H1 (cell line): Measurements from ENCODE around the gene SHISA8. TPM values are rescaled to one million over a fixed set of nuclear protein-coding genes. Genes with fewer than 3 reads are reported as not detected.

ENCODE experiments used
- CTCF ChIA-PET: fragments of 300-600 bp; sonication (Branson Sonifier 250); formaldehyde crosslinking; loops from one replicate; lab custom pipeline; 2021; ENCODE audit not compliant: partially characterized antibody; lab: Charles Lee
- POLR2A ChIA-PET: fragments of 300-600 bp; sonication (Branson Sonifier 250); formaldehyde crosslinking; loops from one replicate; lab custom pipeline; 2021; ENCODE audit warnings: inconsistent platforms; ENCODE audit not compliant: partially characterized antibody; lab: Charles Lee
- DNase-seq, 2 experiments: peaks; one replicate each; pipeline versions ENCODE4 v3.0.0 to v3.0.0-alpha.2; 2010 to 2022; ENCODE audit warnings: low spot score in 2 of 2, low read depth in 1 of 2, mixed read lengths in 1 of 2
- FAIRE-seq: peaks from 2 replicates; lab custom pipeline; 2011; peaks lifted over from hg19 to GRCh38; lab: Jason Lieb, UNC
- H2AFZ ChIP-seq: 2 replicates; pipeline ENCODE4 v1.8.1; 2012; ENCODE audit warnings: low read length, inconsistent platforms
- H2AK5ac ChIP-seq: 2 replicates; pipeline ENCODE4 v1.6.1; 2013; ENCODE audit warnings: low read depth, low read length
- H2BK120ac ChIP-seq: replicated peaks from 2 replicates; pipeline ENCODE3; 2013; ENCODE audit warnings: low read depth, low read length, inconsistent platforms
- H2BK12ac ChIP-seq: 2 replicates; pipeline ENCODE4 v1.6.1; 2013; ENCODE audit warnings: low read depth, low read length
- H2BK15ac ChIP-seq: 2 replicates; pipeline ENCODE4 v1.6.1; 2013; ENCODE audit warnings: low read length
- H2BK20ac ChIP-seq: 2 replicates; pipeline ENCODE4 v1.6.1; 2013; ENCODE audit warnings: low read length
- H2BK5ac ChIP-seq: 2 replicates; pipeline ENCODE4 v1.6.1; 2013; ENCODE audit warnings: low read depth, low read length
- H3K14ac ChIP-seq: 2 replicates; pipeline ENCODE4 v1.6.1; 2013; ENCODE audit warnings: inconsistent platforms; ENCODE audit not compliant: insufficient read length
- H3K18ac ChIP-seq: 2 replicates; pipeline ENCODE4 v1.6.1; 2013; ENCODE audit warnings: low read length; ENCODE audit errors: extremely low read depth
- H3K23ac ChIP-seq: 2 replicates; pipeline ENCODE4 v1.6.1; 2013; ENCODE audit warnings: inconsistent platforms; ENCODE audit not compliant: insufficient read length
- H3K23me2 ChIP-seq: 2 replicates; pipeline ENCODE4 v1.6.1; 2013; ENCODE audit warnings: low read depth, low read length
- H3K27ac ChIP-seq: 2 replicates; pipeline ENCODE4 v1.6.1; 2011; ENCODE audit warnings: low read depth, low read length, inconsistent platforms
- H3K27me3 ChIP-seq, 4 experiments: replicated peaks in 1 of 4; 1 replicate in 1 of 4; 2 replicates in 3 of 4; pipeline versions ENCODE4 v1.6.1 to v1.8.1; 2011 to 2013; ENCODE audit warnings: low read length in 3 of 4, mild to moderate bottlenecking in 3 of 4, inconsistent platforms in 2 of 4, mixed read lengths in 2 of 4, moderate library complexity in 1 of 4; ENCODE audit not compliant: control insufficient read depth in 3 of 4, insufficient read depth in 3 of 4; ENCODE audit errors: extremely low read depth in 1 of 4
- H3K36me3 ChIP-seq, 4 experiments: 2 replicates each; pipeline versions ENCODE4 v1.6.1 to v1.8.1; 2011 to 2013; ENCODE audit warnings: mild to moderate bottlenecking in 4 of 4, low read length in 3 of 4, moderate library complexity in 2 of 4, control low read depth in 1 of 4, inconsistent platforms in 1 of 4; ENCODE audit not compliant: insufficient read depth in 4 of 4, control insufficient read depth in 2 of 4
- H3K4ac ChIP-seq: replicated peaks from 2 replicates; pipeline ENCODE3; 2013; ENCODE audit warnings: low read length, low read depth, mixed read lengths, inconsistent platforms; ENCODE audit not compliant: insufficient read length
- H3K4me1 ChIP-seq, 4 experiments: replicated peaks in 1 of 4; 1 replicate in 1 of 4; 2 replicates in 3 of 4; pipeline versions ENCODE4 v1.6.1 to v1.8.1; 2011 to 2013; ENCODE audit warnings: low read length in 3 of 4, inconsistent platforms in 2 of 4, mixed read lengths in 1 of 4; ENCODE audit not compliant: insufficient read depth in 4 of 4, control insufficient read depth in 3 of 4
- H3K4me2 ChIP-seq, 2 experiments: 2 replicates each; pipeline versions ENCODE4 v1.6.1 to v1.8.1; 2011 to 2013; ENCODE audit warnings: low read depth in 2 of 2, low read length in 2 of 2, control low read depth in 1 of 2, inconsistent platforms in 1 of 2, mild to moderate bottlenecking in 1 of 2; ENCODE audit not compliant: insufficient read depth in 1 of 2
- H3K4me3 ChIP-seq, 4 experiments: fragments of 200-600, 300-600 bp in 1 of 4; sonication (generic), shearing (Covaris generic), sonication (Bioruptor Twin) in 1 of 4; 2 replicates each; pipeline versions ENCODE4 v1.5.1 to v1.8.1; 2011 to 2016; ENCODE audit warnings: low read length in 4 of 4, low read depth in 3 of 4, control low read depth in 2 of 4, inconsistent platforms in 2 of 4, mild to moderate bottlenecking in 2 of 4, mixed read lengths in 1 of 4, moderate library complexity in 1 of 4; ENCODE audit not compliant: insufficient read depth in 2 of 4; ENCODE audit errors: extremely low read depth in 1 of 4
- H3K56ac ChIP-seq: replicated peaks from 2 replicates; pipeline ENCODE3; 2013; ENCODE audit warnings: low read depth, mild to moderate bottlenecking, mixed read lengths, low read length, inconsistent platforms; ENCODE audit not compliant: insufficient read length
- H3K79me1 ChIP-seq: 2 replicates; pipeline ENCODE4 v1.6.1; 2013; ENCODE audit warnings: low read depth, low read length, control low read depth
- H3K79me2 ChIP-seq, 2 experiments: 2 replicates each; pipeline versions ENCODE4 v1.6.1 to v1.8.1; 2012 to 2013; ENCODE audit warnings: low read length in 2 of 2, mild to moderate bottlenecking in 2 of 2, inconsistent platforms in 1 of 2; ENCODE audit not compliant: insufficient read depth in 2 of 2, control insufficient read depth in 1 of 2
- H3K9ac ChIP-seq, 4 experiments: replicated peaks in 1 of 4; 1 replicate in 1 of 4; 2 replicates in 3 of 4; pipeline versions ENCODE4 v1.6.1 to v1.8.1; 2011 to 2013; ENCODE audit warnings: low read depth in 3 of 4, low read length in 3 of 4, control low read depth in 2 of 4, mild to moderate bottlenecking in 2 of 4, moderate library complexity in 2 of 4, inconsistent platforms in 1 of 4; ENCODE audit errors: extremely low read depth in 1 of 4
- H3K9me3 ChIP-seq, 2 experiments: 2 replicates each; pipeline versions ENCODE4 v1.6.1 to v1.8.1; 2012 to 2013; ENCODE audit warnings: mild to moderate bottlenecking in 2 of 2, moderate library complexity in 2 of 2, control low read depth in 1 of 2, inconsistent platforms in 1 of 2, low read depth in 1 of 2, low read length in 1 of 2, mixed read lengths in 1 of 2; ENCODE audit not compliant: insufficient read depth in 2 of 2
- H4K20me1 ChIP-seq, 2 experiments: replicated peaks in 1 of 2; 2 replicates each; pipeline versions ENCODE3 to v1.8.1; 2011 to 2013; ENCODE audit warnings: inconsistent platforms in 2 of 2, low read length in 2 of 2, mild to moderate bottlenecking in 1 of 2; ENCODE audit not compliant: insufficient read depth in 2 of 2, control insufficient read depth in 1 of 2
- H4K5ac ChIP-seq: 2 replicates; pipeline ENCODE4 v1.6.1; 2013; ENCODE audit warnings: low read length, low read depth, mixed read lengths, inconsistent platforms; ENCODE audit not compliant: insufficient read length
- H4K8ac ChIP-seq: 2 replicates; pipeline ENCODE4 v1.8.0; 2013; ENCODE audit warnings: mild to moderate bottlenecking, moderate library complexity, low read length, inconsistent platforms; ENCODE audit not compliant: insufficient read depth; ENCODE audit errors: extremely low read depth
- H4K91ac ChIP-seq: replicated peaks from 2 replicates; pipeline ENCODE3; 2013; ENCODE audit warnings: low read length, mixed read lengths, inconsistent platforms; ENCODE audit not compliant: insufficient read length
- CBX5 ChIP-seq: fragments of 300-800, 300-1000 bp; sonication (generic); IDR thresholded peaks from 2 replicates; pipeline ENCODE4 v1.7.1; 2016; ENCODE audit warnings: antibody characterized with exemption, low read length, low read depth
- EGR1 ChIP-seq: IDR thresholded peaks from 2 replicates; pipeline ENCODE4 v1.6.1; 2011; ENCODE audit warnings: low read depth, low read length, borderline replicate concordance
- RAD21 ChIP-seq, 2 experiments: IDR thresholded peaks in 1 of 2; conservative IDR thresholded peaks in 1 of 2; 2 replicates each; pipeline ENCODE4 v1.6.1; 2011; ENCODE audit warnings: low read depth in 2 of 2, low read length in 2 of 2, improper control_type of control experiment in 1 of 2, inconsistent platforms in 1 of 2, mild to moderate bottlenecking in 1 of 2, moderate library complexity in 1 of 2
- WGBS, 2 experiments: shearing (Covaris generic) in 1 of 2; methylation state at CpG; one replicate each; pipeline versions ENCODE4 v1.1.6 to v1.1.7; 2013 to 2015; ENCODE audit warnings: low lambda C conversion rate in 2 of 2, mixed read lengths in 2 of 2, inconsistent platforms in 1 of 2, low coverage in 1 of 2, missing lambda C conversion rate in 1 of 2; ENCODE audit not compliant: insufficient replicate concordance in 2 of 2, insufficient coverage in 1 of 2, insufficient read length in 1 of 2; ENCODE audit errors: extremely low coverage in 1 of 2, missing lambda C conversion rate in 1 of 2; 5-methylcytosine and 5-hydroxymethylcytosine counted together
- polyA plus RNA-seq, 7 experiments: library from polyadenylated mRNA; depleted of rRNA in 3 of 7; stranded (reverse) in 5 of 7; unstranded in 2 of 7; fragments of >200 nt in 5 of 7; fragments of 200-250 nt in 2 of 7; gene quantifications; 1 replicate in 5 of 7; 2 replicates in 1 of 7; 4 replicates in 1 of 7; pipeline versions ENCODE4 v1.2.1 to v1.2.3, GENCODE V29; 2011 to 2013; ENCODE audit warnings: missing spikeins in 2 of 7, mixed read lengths in 2 of 7
- total RNA-seq: library from RNA; stranded (reverse); fragmentation: NEBNext Ultra II Directional; extraction: Animal tissue kit (Norgen Biotek cat#: 25700); gene quantifications from 2 replicates; pipeline ENCODE4 v1.2.1, GENCODE V29; 2021

Gene SHISA8
- total and polyA plus RNA-seq, 2 of the 8 experiments (the other 6 are each of a cell fraction or from before 2014, with no cell fraction given), result 0.14 to 0.89 TPM

- Histone ChIP-seq H2BK15ac (no peak overlapping the region), H3K23me2 (no peaks in the 10 kb centered on the region), H3K14ac (no peak overlapping the region), H3K4ac (no peak overlapping the region), H3K4me1 (peaks cover 0 to 6% (median 4%) of the 10 kb centered on the region in 4 experiments; a peak in 4 of 7 replicates), H3K18ac (no peak overlapping the region), H3K79me1 (peaks cover 16% of the 10 kb centered on the region), H2AK5ac (no peak overlapping the region), H3K4me3 (no peak overlapping the region), H4K20me1 (peaks cover 9 to 21% of the 10 kb centered on the region in 2 experiments), H4K5ac (no peak overlapping the region), H4K91ac (no peak overlapping the region), H4K8ac (no peak overlapping the region), H2BK20ac (no peak overlapping the region), H3K9me3 (no peaks in the 10 kb centered on the region), H2BK120ac (no peak overlapping the region), H3K23ac (no peak overlapping the region), H2BK12ac (no peak overlapping the region)
- 85% methylated on average over 11 of the region's 11 CpGs; no CpG with 5 or more reads in 1 of the 2 experiments for WGBS, 2 experiments
- DNase-seq (no peak), FAIRE-seq (no peak)
- CTCF ChIA-PET, result interaction anchor here (1.1 to 2.6 kb wide), 8 partner anchors 9 to 196 kb away, joined by 3 to 20 read pairs (median 4); no protein-coding TSS in a partner anchor
- POLR2A ChIA-PET, result interaction anchor here (1.0 to 2.3 kb wide), 6 partner anchors 10 to 62 kb away, joined by 3 to 7 read pairs (median 4); partner anchors contain the start of gene CCDC134
- TF ChIP-seq RAD21 (IDR thresholded peaks at IDR 0.05 in 1 of 2, conservative IDR thresholded peaks at IDR 0.05 in 1 of 2; ENCODE audit: low read depth in 2 of 2, low read length in 2 of 2) (no peak), EGR1 (no peak), CBX5 (no peak)
- TF ChIP-seq, all 59 proteins: peak for 0
- H3K4me2 ChIP-seq, result no peak overlapping the region
- peaks cover 23 to 73% of the 10 kb centered on the region in 2 experiments for H3K79me2 ChIP-seq
- H2BK5ac ChIP-seq, result 0 out of 2 replicates have a peak overlapping the region, but pooled peaks have one; percentile 13
- H3K36me3 ChIP-seq, result peaks cover 5 to 15% (median 9%) of the 10 kb centered on the region in 4 experiments; a peak in 7 of 8 replicates
- no peak overlapping the region for H2AFZ ChIP-seq
- H3K56ac ChIP-seq, result no peak overlapping the region
- H3K9ac ChIP-seq, result no peak overlapping the region
- no peak overlapping the region for H3K27ac ChIP-seq
- no peaks in the 10 kb centered on the region for H3K27me3 ChIP-seq
Observed at GRCh38 chr22:41862530-41863266, 52.2 kb downstream of the SHISA8 start.
